Skeletal muscle satellite cell (primary cell): ENCODE measurements around the gene USP2.
"Not testable (repeated sequence)": the region's sequence is repeated elsewhere in the genome, so short reads cannot be mapped to it uniquely, and the experiment has no call there.

ENCODE experiments used
- H3K27me3 ChIP-seq: 2 replicates; pipeline ENCODE4 v1.7.0; 2013; ENCODE audit warnings: low read length; ENCODE audit not compliant: control insufficient read depth, insufficient read depth
- H3K36me3 ChIP-seq: 2 replicates; pipeline ENCODE4 v1.7.0; 2013; ENCODE audit warnings: mild to moderate bottlenecking, control low read depth, low read length; ENCODE audit not compliant: insufficient read depth
- H3K4me1 ChIP-seq: 2 replicates; pipeline ENCODE4 v1.7.0; 2013; ENCODE audit warnings: low read length; ENCODE audit not compliant: control insufficient read depth, insufficient read depth
- H3K4me2 ChIP-seq: 2 replicates; pipeline ENCODE4 v1.7.0; 2013; ENCODE audit warnings: mild to moderate bottlenecking, low read length
- H3K4me3 ChIP-seq: 2 replicates; pipeline ENCODE4 v1.7.0; 2013; ENCODE audit warnings: low read length
- H3K9ac ChIP-seq: 2 replicates; pipeline ENCODE4 v1.7.0; 2013; ENCODE audit warnings: mild to moderate bottlenecking, low read depth, low read length, moderate library complexity
- H3K9me3 ChIP-seq: replicated peaks from 2 replicates; pipeline ENCODE4 v1.7.0; 2013; ENCODE audit warnings: mild to moderate bottlenecking, control low read depth, low read length

The USP2 gene

GRCh38 chr11:119409731-119410130 lies 28.2 kb upstream of the USP2 start:
- Histone ChIP-seq H3K36me3 (no peaks in the 10 kb centered on the region), H3K27me3 (no peaks in the 10 kb centered on the region), H3K4me2 (no peak overlapping the region), H3K9ac (no peak overlapping the region), H3K4me1 (no peaks in the 10 kb centered on the region), H3K9me3 (no peaks in the 10 kb centered on the region), H3K4me3 (no peak overlapping the region)

DNA sequence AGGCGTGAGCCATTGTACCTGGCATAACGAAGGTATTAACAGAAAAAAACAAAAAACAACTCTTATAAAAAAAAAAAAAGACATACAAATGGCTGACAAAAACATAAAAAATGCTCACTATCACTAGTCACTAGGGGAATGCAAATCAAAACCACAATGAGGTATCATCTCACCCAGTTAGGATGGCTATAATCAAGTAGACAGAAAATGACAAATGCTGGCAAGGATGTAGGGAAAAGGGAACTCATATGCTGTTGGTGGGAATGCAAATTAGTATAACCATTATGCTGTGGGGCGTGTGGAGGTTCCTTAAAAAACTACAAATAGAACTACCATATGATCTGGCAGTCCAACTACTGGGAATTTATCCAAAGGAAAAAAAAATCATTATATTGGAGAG lies 24.5 kb upstream of the USP2 start:
- no peak overlapping the region for H3K4me2 ChIP-seq
- peaks cover 3% of the 10 kb centered on the region for H3K27me3 ChIP-seq
- no peaks in the 10 kb centered on the region for H3K4me1 ChIP-seq
- no peaks in the 10 kb centered on the region for H3K36me3 ChIP-seq
- no peak overlapping the region for H3K9ac ChIP-seq
- H3K9me3 ChIP-seq = no peaks in the 10 kb centered on the region
- H3K4me3 ChIP-seq = no peak overlapping the region

- H3K9ac ChIP-seq = not testable (repeated sequence)
These were observed 24.0 kb upstream of the USP2 start for GRCh38 chr11:119405448-119405847.

DNA sequence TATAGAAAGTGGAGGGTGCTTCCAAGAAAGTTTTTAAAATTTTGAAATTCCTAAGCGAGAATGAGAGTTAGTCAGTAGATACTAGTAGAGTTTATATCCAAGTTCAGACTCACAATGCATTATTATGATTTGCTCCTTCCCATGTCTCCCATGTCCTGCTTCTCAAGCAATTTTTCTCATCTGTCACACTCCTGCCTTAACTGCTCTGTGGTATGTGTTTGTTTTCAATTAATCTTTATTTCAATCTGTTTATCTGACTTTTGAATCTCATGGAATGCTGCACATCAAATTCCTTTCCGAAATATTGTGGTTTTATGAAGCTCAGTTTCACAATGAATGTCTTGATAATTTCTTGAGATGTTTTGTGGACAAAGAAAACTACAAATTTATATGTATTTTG lies 23.4 kb upstream of the USP2 start:
- Histone ChIP-seq H3K9me3 (no peaks in the 10 kb centered on the region), H3K4me1 (no peaks in the 10 kb centered on the region)

More at GRCh38 chr11:119405448-119405847, 24.0 kb upstream of the USP2 start:
- not testable (repeated sequence) for H3K36me3 ChIP-seq, H3K4me1 ChIP-seq, H3K4me3 ChIP-seq, H3K27me3 ChIP-seq, H3K4me2 ChIP-seq, H3K9me3 ChIP-seq

DNA sequence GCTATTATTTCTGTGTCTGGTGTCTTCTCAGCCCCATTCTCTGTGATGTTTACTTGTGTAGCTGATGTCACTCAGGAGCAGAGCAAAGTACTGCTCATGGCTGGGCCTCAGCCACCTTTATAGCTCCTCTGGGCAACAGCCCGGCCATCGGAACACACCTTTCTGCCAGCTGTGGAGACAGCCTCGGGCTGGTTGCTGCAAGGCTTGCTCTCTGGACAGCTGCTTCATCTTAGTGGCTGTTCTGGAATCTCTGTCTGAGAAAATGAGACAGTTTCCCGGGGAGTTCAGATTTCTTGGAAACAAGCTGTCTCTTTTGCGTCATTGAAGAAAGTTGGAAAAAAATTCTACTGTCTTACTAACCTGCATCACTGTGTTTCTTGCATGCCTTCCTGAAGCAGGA lies 21.5 kb upstream of the USP2 start:
- H3K4me3 ChIP-seq = no peak overlapping the region
- H3K4me1 ChIP-seq = no peaks in the 10 kb centered on the region
- no peaks in the 10 kb centered on the region for H3K36me3 ChIP-seq
- no peak overlapping the region for H3K9ac ChIP-seq
- peaks cover 6% of the 10 kb centered on the region for H3K9me3 ChIP-seq
- H3K27me3 ChIP-seq = peaks cover 3% of the 10 kb centered on the region
- H3K4me2 ChIP-seq = no peak overlapping the region

More for the DNA sequence above, 23.4 kb upstream of the USP2 start:
- Histone ChIP-seq H3K27me3 (peaks cover 3% of the 10 kb centered on the region), H3K4me2 (no peak overlapping the region), H3K9ac (no peak overlapping the region), H3K36me3 (no peaks in the 10 kb centered on the region), H3K4me3 (no peak overlapping the region)

GRCh38 chr11:119402470-119402869 lies 21.0 kb upstream of the USP2 start:
- no peak overlapping the region for H3K4me3 ChIP-seq

DNA sequence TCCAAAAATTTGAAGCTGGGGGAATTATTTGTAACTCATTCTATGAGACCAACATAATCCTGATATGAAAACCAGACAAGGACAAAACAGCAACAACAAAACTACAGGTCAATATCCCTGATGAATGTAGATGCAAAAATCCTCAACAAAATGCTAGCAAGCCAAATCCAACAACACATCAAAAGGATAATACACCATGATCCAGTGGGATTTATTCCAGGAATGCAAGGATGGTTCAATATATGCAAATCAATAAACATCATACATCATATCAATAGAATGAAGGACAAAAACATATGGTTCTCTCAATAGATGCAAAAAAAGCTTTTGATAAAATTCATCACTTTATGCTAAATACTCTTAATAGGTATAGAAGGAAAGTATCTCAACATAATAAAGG lies 19.4 kb upstream of the USP2 start:
- no peaks in the 10 kb centered on the region for H3K4me1 ChIP-seq
- H3K27me3 ChIP-seq = peaks cover 3% of the 10 kb centered on the region
- peaks cover 7% of the 10 kb centered on the region for H3K9me3 ChIP-seq
- H3K36me3 ChIP-seq = no peaks in the 10 kb centered on the region
- no peak overlapping the region for H3K4me3 ChIP-seq
- no peak overlapping the region for H3K9ac ChIP-seq
- H3K4me2 ChIP-seq = no peak overlapping the region

More at GRCh38 chr11:119402470-119402869, 21.0 kb upstream of the USP2 start:
- no peak overlapping the region for H3K9ac ChIP-seq
- H3K9me3 ChIP-seq = peaks cover 7% of the 10 kb centered on the region
- H3K27me3 ChIP-seq = peaks cover 3% of the 10 kb centered on the region
- H3K36me3 ChIP-seq = no peaks in the 10 kb centered on the region
- H3K4me2 ChIP-seq = no peak overlapping the region
- H3K4me1 ChIP-seq = no peaks in the 10 kb centered on the region

- no peak overlapping the region for H3K4me3 ChIP-seq
- no peak overlapping the region for H3K9ac ChIP-seq
- peaks cover 3% of the 10 kb centered on the region for H3K27me3 ChIP-seq
- H3K9me3 ChIP-seq = peaks cover 7% of the 10 kb centered on the region
- no peaks in the 10 kb centered on the region for H3K4me1 ChIP-seq
- H3K4me2 ChIP-seq = no peak overlapping the region
- H3K36me3 ChIP-seq = no peaks in the 10 kb centered on the region
These were observed 16.2 kb upstream of the USP2 start for GRCh38 chr11:119397740-119398139.

- Histone ChIP-seq H3K4me2 (no peak overlapping the region), H3K27me3 (peaks cover 3% of the 10 kb centered on the region), H3K9me3 (peaks cover 7% of the 10 kb centered on the region), H3K36me3 (no peaks in the 10 kb centered on the region), H3K4me1 (no peaks in the 10 kb centered on the region), H3K9ac (no peak overlapping the region), H3K4me3 (no peak overlapping the region)
These were observed 15.3 kb upstream of the USP2 start for GRCh38 chr11:119396835-119397234.

DNA sequence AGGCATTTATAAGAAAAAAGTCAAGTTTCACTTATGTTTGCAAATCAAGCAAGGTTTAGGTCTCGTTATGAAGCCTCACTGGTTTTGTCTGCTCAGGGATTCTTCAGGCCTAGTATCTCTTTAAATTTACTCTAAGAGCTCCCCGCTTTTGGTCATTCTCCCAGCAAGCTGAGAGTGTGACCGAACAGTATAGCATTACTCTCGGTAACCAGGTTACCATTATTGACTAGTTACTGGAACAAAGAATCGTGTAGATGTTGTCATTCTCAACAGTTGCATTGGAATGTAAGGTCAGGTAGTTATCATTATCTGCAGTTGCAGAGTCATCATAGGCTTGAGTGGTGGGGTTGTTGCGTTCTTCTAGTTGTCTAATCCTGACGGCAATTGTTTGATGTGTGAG lies 9.8 kb upstream of the USP2 start:
- Histone ChIP-seq H3K36me3 (no peaks in the 10 kb centered on the region), H3K4me1 (no peaks in the 10 kb centered on the region), H3K27me3 (peaks cover 3% of the 10 kb centered on the region), H3K4me3 (no peak overlapping the region), H3K9ac (no peak overlapping the region), H3K4me2 (no peak overlapping the region), H3K9me3 (no peaks in the 10 kb centered on the region)

DNA sequence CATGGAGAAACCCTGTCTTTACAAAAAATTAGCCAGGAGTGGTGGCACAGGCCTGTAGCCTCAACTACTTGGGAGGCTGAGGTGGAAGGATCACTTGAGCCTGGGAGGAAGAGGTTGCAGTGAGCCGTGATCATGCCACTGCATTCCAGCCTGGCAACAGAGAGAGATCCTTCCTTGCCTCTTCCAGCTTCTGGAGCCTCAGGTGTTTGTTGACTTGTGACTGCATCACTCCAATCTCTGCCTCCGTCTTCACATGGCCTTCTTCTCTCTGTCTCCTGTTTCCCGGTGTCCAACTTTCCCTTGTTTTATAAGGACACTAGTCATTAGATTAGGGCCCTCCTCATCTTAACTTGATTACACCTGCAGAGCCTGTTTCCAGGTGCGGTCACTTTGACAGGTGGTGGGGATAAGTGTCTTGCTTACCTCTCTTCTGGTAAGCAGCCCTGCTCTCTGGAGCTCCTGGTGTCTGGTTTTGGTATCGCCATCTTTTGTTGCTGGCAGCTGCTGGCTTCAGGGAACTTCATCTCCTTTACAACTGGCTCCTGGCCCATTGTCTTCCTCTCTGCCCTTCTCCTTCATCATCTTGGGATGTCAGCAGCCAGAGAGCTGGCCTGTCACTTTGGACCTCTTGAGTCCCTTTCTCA lies 8.2 kb upstream of the USP2 start:
- H3K9ac ChIP-seq = no peak overlapping the region
- no peaks in the 10 kb centered on the region for H3K4me1 ChIP-seq
- H3K36me3 ChIP-seq = no peaks in the 10 kb centered on the region
- no peaks in the 10 kb centered on the region for H3K9me3 ChIP-seq
- H3K27me3 ChIP-seq = no peaks in the 10 kb centered on the region
- H3K4me3 ChIP-seq = no peak overlapping the region
- no peak overlapping the region for H3K4me2 ChIP-seq

DNA sequence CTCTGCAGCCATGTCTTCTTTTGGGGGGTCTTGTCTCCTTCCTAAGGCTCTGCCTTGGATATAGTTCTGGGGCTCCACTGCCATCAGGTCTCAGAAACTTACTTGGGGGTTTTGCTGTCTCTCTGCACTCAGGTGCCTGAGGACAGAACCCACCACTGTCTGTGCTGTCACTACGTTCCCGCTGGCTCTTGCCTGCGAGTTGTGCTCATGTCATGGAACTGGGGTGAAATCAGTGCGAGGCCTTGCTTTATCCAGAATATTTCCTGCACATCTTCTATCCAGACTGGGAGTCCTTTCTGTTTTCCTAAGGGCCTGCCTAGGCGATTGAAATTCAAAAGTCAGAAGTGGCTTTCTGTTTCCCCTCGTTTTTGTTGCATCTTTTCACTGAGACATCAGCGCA lies 6.6 kb upstream of the USP2 start:
- Histone ChIP-seq H3K27me3 (peaks cover 8% of the 10 kb centered on the region), H3K9me3 (no peaks in the 10 kb centered on the region)

More for the DNA sequence above, 6.6 kb upstream of the USP2 start:
- Histone ChIP-seq H3K36me3 (no peaks in the 10 kb centered on the region), H3K4me1 (no peaks in the 10 kb centered on the region), H3K4me3 (no peak overlapping the region), H3K9ac (no peak overlapping the region), H3K4me2 (no peak overlapping the region)
